GM21529 (cell line): Measurements from ENCODE around the gene SUPT3H.
"Not testable (repeated sequence)": the region's sequence is repeated elsewhere in the genome, so short reads cannot be mapped to it uniquely, and the experiment has no call there.

Experiments
- ATAC-seq: cut with Tn5 transposase; IDR thresholded peaks from one replicate; pipeline ENCODE4 v1.9.1; 2021; ENCODE audit not compliant: unreplicated experiment

Gene SUPT3H

GRCh38 chr6:44920952-44921491 lies 456.7 kb downstream of the SUPT3H start:
- ATAC-seq = no peak

GRCh38 chr6:44918671-44919296 lies 458.9 kb downstream of the SUPT3H start:
- no peak for ATAC-seq

GRCh38 chr6:44917430-44917829 lies 460.3 kb downstream of the SUPT3H start:
- ATAC-seq = no peak

GRCh38 chr6:44915111-44915510 lies 462.6 kb downstream of the SUPT3H start:
- no peak for ATAC-seq

- no peak for ATAC-seq
Observed at GRCh38 chr6:44914141-44914540, 463.6 kb downstream of the SUPT3H start.

- ATAC-seq = no peak
Observed at GRCh38 chr6:44906761-44907160, 471.0 kb downstream of the SUPT3H start.

GRCh38 chr6:44900358-44900757 lies 477.4 kb downstream of the SUPT3H start:
- ATAC-seq = not testable (repeated sequence)

DNA sequence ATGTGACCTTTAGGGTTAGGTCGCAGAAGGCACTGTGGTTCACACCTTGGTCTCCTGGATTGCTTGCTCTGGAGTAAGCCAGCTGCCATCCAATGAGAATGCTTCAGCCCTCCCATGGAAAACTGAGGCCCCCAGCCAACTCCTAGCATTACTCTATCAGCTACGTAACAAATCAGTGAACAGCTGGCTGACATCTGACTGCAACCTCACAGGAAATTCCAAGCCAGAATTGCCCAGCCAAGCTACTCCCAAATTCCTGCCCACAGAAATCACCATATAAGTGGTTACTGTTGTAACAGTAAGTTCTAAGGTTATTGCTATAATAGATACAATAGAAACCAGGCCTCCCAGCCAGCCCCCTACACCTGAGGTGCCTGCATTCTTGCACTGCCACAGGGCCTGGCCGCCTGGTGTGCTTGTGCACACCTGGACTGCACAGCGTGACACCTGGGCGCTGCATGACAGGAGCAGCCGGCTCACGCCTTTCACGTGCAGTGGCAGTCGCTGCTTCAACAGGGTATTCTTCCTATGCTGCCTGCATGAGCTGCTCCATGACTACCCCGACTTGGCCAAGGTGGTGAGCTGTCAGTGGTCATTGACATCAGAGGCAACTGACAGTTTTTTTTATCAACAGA lies 479.3 kb downstream of the SUPT3H start:
- no peak for ATAC-seq

DNA sequence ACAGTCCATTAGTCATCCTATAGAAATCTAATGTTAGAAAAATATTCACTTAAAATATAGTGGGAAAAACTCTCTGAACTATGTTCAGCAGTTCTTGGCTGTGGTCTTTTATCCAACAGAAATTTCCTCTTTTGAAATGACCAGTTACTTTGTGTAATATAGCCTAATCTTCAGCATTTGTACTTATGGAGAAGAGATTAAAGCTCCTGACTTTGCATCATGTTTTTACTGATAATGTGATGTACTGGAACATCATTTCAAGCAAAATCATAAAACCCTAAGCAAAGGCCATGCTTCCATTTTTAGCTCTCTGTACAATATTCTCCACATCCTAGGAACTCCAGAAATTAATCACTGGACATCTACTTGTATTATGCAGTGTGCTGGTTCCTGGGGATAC lies 480.4 kb downstream of the SUPT3H start:
- ATAC-seq = no peak

DNA sequence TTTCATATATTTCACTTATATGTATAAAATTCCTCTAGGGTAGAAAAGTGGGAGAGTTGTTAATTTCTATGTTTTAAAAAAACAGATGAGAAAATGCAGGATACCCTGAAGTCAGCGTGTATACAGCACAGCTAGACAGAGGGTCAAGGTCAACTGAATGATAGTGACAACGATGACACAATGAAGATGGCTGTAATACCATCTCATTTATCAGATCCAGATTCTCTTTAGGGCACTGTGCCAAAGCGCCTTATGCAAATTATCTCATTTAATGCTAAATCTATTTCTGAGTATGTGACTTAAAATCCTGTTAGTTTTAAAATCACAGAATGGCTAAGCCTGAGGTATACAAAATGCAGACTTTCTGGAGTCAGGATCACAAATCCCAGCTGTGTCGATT lies 481.0 kb downstream of the SUPT3H start:
- ATAC-seq = no peak

DNA sequence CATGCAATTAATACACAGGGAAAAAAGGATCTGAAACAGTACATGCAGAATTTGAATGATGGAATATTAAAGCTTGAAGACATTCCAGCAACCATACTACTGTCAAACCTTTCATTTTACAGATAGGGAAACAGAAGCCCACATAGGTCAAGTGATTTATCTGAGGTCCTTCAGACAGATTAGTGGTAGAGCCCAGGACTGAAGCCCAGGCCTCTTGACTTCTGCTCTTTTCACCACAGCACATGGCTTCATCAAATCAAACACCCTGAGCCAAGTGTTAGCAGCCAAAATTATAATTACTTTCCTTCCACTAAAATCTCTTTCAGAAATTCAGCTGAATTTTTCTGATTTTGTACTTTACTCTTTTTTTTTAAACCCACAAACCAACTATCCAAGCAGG lies 485.2 kb downstream of the SUPT3H start:
- ATAC-seq = no peak

GRCh38 chr6:44879071-44879470 lies 498.7 kb downstream of the SUPT3H start:
- ATAC-seq = not testable (repeated sequence)

GRCh38 chr6:44876638-44877037 lies 501.1 kb downstream of the SUPT3H start:
- ATAC-seq = not testable (repeated sequence)

- peak; percentile 85 for ATAC-seq
Observed at GRCh38 chr6:44869321-44869897, 508.3 kb downstream of the SUPT3H start.

GRCh38 chr6:44868910-44869309 lies 508.8 kb downstream of the SUPT3H start:
- ATAC-seq = peak; percentile 11

DNA sequence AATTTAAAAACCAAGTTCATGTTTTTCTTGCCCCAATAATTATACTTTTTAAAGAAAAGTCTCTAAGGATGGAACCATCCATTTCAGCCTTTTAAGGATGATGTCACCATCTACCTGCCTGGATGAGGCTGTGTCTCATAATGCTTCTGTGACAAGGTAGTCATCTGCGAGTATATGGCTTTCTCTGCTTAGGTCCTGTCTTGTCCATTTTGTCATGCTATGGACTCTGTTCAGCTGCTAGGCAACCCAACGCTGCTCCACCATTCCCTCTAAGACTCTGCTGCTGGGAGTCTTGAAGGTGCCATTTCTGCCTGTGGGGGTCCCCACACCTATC lies 509.4 kb downstream of the SUPT3H start:
- ATAC-seq = peak; percentile 41

DNA sequence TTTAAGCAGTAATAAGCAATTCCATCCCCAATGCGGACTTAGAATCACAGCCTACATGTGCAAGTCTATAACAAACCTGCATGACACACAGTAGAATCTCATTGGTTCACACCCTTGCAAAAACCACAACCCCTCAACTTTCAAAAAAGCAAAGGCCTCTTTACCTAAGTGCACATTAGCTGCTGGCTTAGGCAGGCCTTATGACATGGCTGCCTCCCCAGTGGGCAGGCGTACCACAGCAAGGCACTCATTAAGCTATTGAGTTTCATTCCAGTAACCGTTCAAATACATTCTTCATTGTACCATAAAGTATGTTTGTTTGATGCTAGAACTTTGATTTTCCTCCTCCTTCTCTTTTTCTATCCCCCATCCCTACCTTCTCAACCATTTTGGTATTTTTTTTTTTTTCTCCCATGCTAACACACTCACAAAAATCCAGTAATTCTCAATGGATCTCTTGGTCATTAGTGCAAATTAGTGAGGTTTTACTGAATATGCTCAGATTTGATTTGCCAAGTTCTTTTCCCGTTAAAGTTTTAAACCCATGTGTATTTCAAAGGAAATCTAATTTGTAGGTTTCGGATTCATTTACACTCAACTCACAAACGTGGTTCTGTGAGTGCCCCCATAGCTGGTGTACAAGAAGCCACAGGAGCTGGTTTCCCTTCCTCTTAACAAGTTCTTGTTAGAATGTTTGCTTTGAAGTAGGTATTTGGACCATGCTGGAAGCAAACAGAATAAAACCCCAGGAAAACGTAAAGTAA lies 510.0 kb downstream of the SUPT3H start:
- ATAC-seq = peak; percentile 71

DNA sequence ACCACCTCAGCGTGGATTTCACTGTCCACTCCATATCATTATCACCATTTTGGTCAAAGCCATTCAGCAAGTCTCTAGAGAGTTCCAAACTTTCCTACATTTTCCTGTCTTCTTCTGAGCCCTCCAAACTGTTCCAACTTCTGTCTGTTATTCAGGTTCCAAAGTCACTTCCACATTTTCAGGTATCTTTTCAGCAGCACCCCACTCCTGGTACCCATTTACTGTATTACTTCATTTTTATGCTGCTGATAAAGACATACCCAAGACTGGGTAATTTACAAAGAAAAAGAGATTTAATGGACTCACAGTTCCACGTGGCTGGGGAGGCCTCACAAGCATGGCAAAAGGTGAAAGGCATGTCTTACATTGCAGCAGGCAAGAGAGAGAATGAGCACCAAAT lies 512.5 kb downstream of the SUPT3H start:
- not testable (repeated sequence) for ATAC-seq

GRCh38 chr6:44859901-44860410 lies 517.8 kb downstream of the SUPT3H start:
- ATAC-seq = no peak

DNA sequence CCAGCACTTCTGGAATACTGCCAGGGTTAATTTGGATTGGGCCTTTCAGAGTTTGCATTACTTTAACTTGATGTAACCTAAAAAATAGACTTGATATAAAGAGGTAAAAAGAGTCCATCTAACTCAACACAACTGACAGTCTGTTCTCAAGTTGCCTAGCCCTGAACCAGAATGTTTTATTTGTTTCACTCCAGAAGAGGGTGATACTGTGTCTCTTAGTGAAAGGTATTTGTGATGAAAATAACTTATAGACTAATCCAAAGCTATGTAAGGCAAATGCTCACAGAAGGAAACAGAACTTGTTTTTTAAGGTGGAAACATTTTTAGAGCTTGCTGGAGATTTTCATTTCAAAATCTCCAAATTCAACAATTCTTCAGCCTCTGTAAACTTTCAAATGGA lies 518.7 kb downstream of the SUPT3H start:
- no peak for ATAC-seq

GRCh38 chr6:44856479-44856878 lies 521.3 kb downstream of the SUPT3H start:
- no peak for ATAC-seq
